Activated CD4-positive, alpha-beta T cell treated with anti-CD3 and anti-CD28 coated beads for 24 hours (primary cell): ENCODE measurements around the gene SMG6.
"Not testable (repeated sequence)": the region's sequence is repeated elsewhere in the genome, so short reads cannot be mapped to it uniquely, and the experiment has no call there.

ENCODE experiments used
- DNase-seq, 2 donors: peaks; one replicate each; pipeline ENCODE4 v3.0.0-alpha.2; 2020; ENCODE audit warnings: low read depth in 2 of 2

The SMG6 gene

GRCh38 chr17:2304931-2305330, 1.3 kb upstream of the SMG6 start:
- no peak for DNase-seq

DNA sequence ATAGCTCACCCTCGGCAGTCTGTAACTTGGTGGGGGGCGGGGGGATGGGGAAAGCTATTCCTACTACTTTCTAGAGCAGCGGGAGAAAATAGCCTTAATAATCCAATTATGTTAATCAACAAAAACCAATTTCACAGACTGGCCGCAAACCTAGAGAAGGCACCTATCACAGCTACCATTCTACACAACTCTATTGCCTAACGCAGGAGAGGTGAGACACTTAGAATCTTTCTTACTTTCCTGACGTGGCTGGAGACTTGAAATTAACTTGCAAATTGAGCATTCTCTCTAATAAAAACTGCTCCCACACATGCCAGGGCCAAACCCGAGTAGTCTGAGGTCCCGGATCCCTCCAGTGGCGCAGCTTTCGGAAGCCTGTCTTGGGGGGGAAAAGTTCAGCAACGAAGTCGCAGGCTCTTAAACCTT, 794 bp downstream of the SMG6 start:
- DNase-seq, result no peak

DNA sequence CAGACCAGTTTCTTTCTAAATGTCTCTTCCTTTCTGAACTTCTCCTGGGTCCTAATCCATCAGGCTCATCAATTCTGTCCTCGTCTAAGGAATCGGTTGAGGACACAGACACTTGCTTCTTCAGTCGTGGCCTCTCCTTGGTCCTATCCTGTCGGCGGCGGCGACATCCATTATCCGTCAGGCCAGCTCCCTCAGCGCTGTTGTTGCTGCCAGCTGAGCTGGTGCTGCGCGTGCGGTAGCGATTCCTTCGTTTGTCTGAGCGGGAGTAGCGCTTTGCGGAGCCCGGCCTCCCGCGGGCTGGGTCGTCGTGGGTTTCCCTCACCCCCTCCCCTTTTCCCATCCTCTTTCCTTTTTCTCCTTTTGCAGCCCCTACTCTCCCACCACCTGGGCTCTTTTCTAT, 3.8 kb downstream of the SMG6 start:
- DNase-seq, result no peak

DNA sequence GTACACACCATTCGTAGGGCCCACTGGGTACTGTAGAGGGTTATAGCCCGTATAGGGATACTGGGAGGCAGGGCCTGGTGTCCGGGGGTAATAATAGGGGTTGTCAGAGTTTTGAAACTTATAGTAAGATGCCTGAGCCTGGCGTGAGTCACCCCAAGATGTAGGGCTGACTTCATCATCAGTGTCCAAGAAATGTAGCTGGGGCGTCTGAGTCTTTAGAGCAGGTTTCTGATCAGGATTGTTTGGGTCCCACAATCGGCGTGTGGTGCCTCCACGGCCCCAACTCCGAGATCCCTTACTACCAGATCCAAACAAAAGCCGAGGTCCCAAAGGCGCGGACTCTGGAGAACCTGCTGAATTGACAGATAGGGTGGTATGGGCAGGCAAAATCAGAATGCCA, 4.4 kb downstream of the SMG6 start:
- DNase-seq, result no peak

DNA sequence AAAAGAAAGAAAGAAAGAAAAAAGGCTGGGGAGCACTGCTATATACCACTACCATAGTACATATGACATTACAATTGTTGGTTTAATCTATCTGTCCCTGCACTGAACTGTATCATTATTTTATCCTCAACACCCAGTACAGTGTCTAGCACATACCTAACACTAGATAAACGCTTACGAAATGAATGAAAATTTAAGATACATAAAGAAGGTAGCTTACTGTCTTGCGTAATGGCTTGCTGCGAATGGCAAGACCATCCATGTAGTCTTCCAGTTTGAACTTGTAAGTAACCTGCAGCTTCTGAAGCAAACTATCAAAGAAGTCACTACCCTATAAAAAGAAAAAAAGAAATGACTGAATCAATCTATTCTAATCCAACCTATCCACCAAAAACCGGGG, 6.6 kb downstream of the SMG6 start:
- DNase-seq, result no peak

GRCh38 chr17:2295575-2295974, 8.0 kb downstream of the SMG6 start:
- DNase-seq, result no peak

- DNase-seq, result no peak
Measured at GRCh38 chr17:2292100-2292499, 11.5 kb downstream of the SMG6 start.

DNA sequence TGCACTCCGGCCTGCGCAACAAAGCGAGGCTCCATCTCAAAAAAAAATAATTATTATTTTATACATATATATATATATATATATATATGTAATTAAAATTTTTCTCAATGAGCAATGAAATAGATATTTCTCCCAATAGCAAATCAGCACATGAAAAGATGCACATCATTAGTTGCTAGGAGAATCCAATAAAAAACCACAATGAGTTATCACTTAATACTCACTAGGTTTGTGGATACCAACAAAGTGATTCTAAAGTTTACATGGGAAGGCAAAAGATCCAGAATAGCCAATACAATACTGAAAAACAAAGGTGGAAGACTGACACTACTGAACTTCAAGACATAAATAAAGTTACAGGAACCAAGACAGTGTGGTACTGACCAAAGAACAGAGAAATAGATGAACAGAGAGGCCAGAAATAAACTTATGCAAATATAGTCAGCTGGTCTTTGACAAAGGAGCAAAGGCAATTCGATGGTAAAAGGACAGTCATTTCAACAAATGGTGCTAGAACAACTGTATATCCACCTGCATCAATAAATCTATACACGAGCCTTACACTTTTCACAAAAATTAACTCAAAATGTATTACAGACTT, 13.6 kb downstream of the SMG6 start:
- no peak for DNase-seq

DNA sequence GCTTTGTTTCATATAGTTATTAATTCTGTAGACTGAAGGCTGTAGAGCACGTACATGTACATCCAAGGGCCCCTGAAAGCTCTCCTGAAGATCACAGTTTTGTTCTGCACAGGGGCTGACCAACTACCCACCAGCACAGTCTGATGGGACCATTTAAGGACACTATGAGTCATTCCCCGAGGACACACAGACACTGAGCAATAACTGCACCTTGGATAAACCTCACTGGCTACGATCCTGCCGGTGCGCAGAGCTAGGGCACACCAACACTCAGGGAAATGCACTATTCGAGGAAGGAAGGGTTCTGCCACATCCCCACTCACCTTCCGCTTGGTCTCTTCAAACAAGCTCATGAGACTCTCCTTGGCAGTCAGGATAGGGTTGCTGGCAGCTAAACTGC, 20.3 kb downstream of the SMG6 start:
- DNase-seq, result no peak

- no peak for DNase-seq
Measured at GRCh38 chr17:2282297-2282873, 21.2 kb downstream of the SMG6 start.

DNA sequence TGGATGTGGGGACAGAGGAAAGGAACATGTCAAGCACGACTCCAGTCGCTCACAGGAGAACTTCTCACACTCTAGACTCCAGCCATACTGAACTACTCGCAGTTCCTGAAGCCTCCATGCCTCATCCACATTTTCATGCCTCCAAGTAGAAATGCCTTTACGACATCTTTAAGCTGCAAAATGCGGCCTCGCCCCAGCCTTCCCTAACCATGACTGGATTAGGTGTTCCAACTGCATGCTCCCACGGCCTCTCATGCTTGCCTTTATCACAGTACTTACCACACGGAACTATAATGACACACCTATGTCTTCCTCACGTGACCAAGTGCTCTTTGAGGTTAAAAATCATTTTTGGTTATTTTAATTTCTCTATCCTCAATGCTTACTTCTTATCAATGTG, 23.9 kb downstream of the SMG6 start:
- no peak for DNase-seq

DNA sequence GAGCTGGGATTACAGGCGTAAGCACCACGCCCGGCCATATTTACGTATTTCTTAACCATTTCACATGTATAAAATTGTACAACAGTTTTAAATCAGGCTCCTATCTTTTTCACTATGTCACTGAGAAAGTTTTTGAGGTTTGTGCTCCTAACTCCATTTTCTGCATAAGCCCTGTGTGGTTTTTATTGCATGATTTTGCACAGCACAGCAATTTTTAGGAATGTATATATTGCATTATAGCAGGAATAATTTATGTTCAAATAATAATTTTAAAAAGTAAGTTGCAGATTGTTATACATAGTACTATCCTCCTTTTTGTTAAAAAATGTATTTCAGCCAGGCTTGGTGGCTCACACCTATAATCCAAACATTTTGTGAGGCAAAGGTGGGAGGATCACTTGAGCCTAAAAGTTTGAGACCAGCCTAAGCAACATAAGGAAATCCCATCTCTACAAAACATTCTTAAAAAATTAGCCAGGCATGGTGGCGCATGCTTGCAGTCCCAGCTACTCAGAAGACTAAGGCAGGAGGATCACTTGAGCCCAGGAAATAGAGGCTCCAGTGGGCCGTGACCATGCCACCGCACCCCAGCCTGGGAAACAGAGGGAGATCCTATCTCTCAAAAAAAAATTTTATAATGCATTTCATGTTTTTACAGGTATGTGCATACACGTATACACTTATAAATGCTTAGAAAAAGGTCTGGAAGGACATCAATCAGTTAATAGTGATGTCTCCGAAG, 26.0 kb downstream of the SMG6 start:
- DNase-seq, result no peak

DNA sequence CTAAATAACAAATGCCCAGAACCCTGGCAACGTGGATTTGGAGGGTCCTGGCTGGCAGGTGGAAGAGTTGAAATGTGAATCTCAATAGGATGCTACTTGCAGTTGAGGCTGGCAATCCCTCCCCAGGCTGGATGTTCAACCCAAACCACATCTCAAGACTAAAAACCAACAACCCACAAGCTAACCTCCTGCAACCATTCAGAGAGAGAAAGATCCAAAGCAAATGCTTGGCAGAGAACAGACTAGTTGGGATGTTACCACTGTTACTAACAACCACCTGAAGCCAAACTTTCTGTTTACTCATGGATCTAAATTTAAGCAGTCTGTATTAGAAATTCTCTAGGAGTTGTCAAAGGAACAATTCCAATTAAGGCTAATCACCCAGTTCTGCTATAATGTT, 27.9 kb downstream of the SMG6 start:
- DNase-seq, result no peak

DNA sequence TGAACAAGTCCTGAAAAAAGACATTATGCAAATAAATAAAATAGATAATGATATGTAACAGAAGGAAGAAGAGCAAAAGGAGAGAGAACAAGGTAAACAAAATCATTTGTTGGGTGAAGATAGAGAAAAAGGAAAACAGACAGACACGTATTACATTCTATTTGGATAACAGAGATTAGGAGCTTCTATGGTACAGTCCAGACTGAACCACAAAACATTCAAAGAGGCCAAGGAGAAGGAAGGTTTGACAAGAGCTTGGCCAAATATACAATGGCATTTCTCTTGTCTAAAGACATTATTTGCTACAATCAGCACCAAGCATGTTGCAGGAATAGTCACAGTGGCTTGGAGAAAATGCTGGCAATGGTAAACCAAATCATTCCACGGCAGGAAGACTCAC, 29.2 kb downstream of the SMG6 start:
- DNase-seq, result no peak

DNA sequence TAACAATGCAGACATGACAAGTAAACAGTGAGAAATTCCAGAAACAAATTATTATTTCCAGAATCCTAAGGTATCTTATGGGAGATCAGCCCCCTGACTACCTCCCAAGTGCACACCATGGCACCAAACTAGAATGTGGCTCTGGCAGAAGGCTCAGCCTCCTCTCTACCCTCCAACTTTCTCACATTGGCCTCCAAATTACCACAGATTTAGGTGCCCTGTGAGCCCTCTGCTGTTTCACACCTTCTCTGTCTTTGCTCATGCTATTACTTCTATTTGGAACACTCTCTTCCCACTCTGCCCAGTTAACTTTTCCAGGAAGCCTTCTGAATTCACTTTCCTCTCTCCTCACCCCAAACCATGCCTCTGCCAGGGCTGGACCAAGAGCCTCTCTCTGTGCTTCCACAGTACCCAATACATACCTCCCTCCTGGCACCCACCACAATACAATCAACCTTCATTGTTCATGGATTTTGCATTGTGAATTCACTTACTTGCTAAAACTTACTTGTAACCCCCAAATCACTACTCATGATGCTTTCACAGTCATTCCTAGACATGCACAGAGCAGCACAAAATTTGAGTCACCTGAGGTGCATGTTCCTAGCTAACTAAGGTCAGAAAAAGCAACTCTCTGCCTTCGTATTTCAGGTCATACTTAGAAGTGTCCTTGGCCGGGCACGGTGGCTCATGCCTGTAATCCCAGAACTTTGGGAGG, 31.4 kb downstream of the SMG6 start:
- no peak for DNase-seq

DNA sequence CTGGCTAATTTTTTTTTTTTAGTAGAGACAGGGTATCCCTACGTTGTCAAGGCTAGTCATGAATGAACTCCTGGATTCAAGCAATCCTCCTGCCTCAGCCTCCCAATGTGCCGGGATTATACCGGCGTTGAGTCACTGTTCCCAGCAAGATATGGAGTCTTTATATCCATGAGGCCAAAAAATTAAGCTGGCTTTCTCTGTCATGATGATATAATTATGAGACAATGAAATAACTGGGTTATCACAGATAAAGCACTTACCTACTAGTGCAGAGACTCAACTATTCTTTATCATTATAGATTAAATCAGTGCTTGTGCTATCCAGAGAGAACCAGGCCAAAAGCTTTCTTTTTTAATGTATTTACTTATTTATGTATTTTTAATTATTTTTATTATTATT, 36.2 kb downstream of the SMG6 start:
- no peak for DNase-seq

GRCh38 chr17:2266865-2267228, 36.7 kb downstream of the SMG6 start:
- no peak for DNase-seq

DNA sequence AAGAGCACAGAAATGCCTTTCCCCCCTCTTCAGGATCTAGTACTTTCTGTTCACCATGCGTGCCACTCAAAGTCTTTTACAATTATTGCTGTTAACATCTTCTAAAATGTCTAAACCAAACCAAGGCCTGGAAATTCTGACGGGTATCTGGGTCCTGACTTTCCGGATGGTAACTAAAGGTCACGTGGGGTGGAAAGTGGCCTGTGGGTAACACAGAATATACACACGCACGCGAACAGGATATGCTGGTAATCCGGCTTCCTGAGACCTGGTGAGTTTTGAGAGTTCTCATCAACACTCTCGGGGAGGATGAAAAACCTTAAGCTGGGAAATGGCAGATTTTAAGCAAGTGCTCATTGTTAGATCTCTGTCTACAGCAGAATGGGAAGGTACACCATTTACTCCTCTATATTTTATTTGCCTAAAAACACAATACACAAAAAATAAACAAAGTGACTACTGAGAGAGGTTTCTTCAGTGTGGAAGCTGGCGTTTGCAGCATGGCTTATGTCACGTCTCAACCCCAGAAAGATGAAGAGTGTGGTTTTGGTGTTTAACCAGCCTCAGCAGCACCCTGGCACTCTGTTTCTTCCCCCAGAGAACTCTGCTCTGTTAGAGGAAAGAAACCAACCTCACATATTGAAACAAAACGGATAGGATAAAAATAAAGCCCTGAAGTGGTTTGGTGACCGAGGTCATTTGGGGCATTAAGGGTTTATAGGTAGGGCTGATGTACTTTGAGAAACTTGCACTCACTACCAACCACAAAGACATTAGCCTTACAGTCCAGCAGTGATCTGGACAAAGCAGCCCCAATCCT, 37.3 kb downstream of the SMG6 start:
- DNase-seq, result peak; percentile 66 to 76

DNA sequence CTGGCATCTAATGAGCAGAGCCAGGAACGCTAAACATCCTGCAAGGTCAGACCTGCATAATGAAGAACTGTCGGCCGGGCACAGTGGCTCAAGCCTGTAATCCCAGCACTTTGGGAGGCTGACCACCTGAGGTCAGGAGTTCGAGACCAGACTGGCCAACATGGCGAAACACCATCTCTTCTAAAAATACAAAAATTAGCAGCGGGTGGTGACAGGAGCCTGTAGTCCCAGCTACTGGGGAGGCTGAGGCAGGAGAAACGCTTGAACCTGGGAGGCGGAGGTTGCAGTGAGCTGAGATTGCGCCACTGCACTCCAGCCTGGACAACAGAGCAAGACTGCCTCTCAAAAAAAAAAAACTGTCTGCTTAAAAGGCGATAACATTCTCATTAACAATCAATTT, 38.4 kb downstream of the SMG6 start:
- DNase-seq, result not testable (repeated sequence)

GRCh38 chr17:2264067-2264860, 39.3 kb downstream of the SMG6 start:
- DNase-seq, result no peak
